Caco-2 (cell line): ENCODE data around the gene TRIM9. TPM values are rescaled to one million over a fixed set of nuclear protein-coding genes. Genes with fewer than 3 reads are reported as not detected.

Experiments
- BruUV-seq: library from RNA; stranded (reverse); fragments of 400-500 nt; replicated peaks from 2 replicates; lab custom pipeline; 2021; lab: Mats Ljungman, UMichigan
- CTCF ChIA-PET: fragments of 300-600 bp; sonication (Branson Sonifier 250); formaldehyde crosslinking; loops from one replicate; lab custom pipeline; 2022; ENCODE audit warnings: antibody characterized with exemption; lab: Charles Lee
- POLR2A ChIA-PET: fragments of 300-600 bp; sonication (Branson Sonifier 250); formaldehyde crosslinking; loops from one replicate; lab custom pipeline; 2022; ENCODE audit warnings: antibody characterized with exemption; lab: Charles Lee
- DNase-seq, 2 experiments: peaks; one replicate each; pipeline versions ENCODE4 v3.0.0 to v3.0.0-alpha.2; 2020 to 2022
- H3K27me3 ChIP-seq: replicated peaks from 2 replicates; pipeline ENCODE4 v1.6.0; 2011; ENCODE audit warnings: low read length; ENCODE audit not compliant: control insufficient read depth, insufficient read depth
- H3K36me3 ChIP-seq: 2 replicates; pipeline ENCODE4 v1.5.1; 2011; ENCODE audit warnings: low read length; ENCODE audit not compliant: control insufficient read depth, insufficient read depth
- H3K4me1 ChIP-seq: fragments of 250-450 bp; sonication (Bioruptor Pico); 2 replicates; pipeline ENCODE4 v1.5.1; 2020; ENCODE audit warnings: mild to moderate bottlenecking
- H3K4me3 ChIP-seq: 2 replicates; pipeline ENCODE4 v1.5.1; 2011; ENCODE audit warnings: low read depth, mild to moderate bottlenecking, control low read depth, low read length
- H3K9me3 ChIP-seq: fragments of 250-450 bp; sonication (Bioruptor Pico); 2 replicates; pipeline ENCODE4 v1.5.1; 2020; ENCODE audit warnings: mild to moderate bottlenecking, moderate library complexity
- H3K27ac Mint-ChIP-seq: one replicate; pipeline ENCODE4 v1.8.0; 2022; ENCODE audit warnings: mixed read lengths; ENCODE audit not compliant: unreplicated experiment
- H3K27me3 Mint-ChIP-seq: one replicate; pipeline ENCODE4 v1.8.0; 2022; ENCODE audit warnings: mixed read lengths; ENCODE audit not compliant: insufficient read depth, unreplicated experiment
- H3K36me3 Mint-ChIP-seq: one replicate; pipeline ENCODE4 v1.8.0; 2022; ENCODE audit warnings: mild to moderate bottlenecking, mixed read lengths; ENCODE audit not compliant: insufficient read depth, unreplicated experiment
- H3K4me1 Mint-ChIP-seq: one replicate; pipeline ENCODE4 v1.8.0; 2022; ENCODE audit warnings: low read depth, mixed read lengths; ENCODE audit not compliant: unreplicated experiment
- H3K4me3 Mint-ChIP-seq: one replicate; pipeline ENCODE4 v1.8.0; 2022; ENCODE audit warnings: mild to moderate bottlenecking, moderate library complexity, mixed read lengths; ENCODE audit not compliant: unreplicated experiment
- H3K9me3 Mint-ChIP-seq: one replicate; pipeline ENCODE4 v1.8.0; 2022; ENCODE audit warnings: mixed read lengths; ENCODE audit not compliant: unreplicated experiment
- CTCF ChIP-seq, 2 experiments: fragments of 200-600 bp in 1 of 2; IDR thresholded peaks; 1 replicate in 1 of 2; 2 replicates in 1 of 2; pipeline versions ENCODE4 v1.5.1 to v1.8.0; 2011 to 2022; ENCODE audit warnings: antibody characterized with exemption in 1 of 2, control low read depth in 1 of 2, inconsistent platforms in 1 of 2, low read depth in 1 of 2, low read length in 1 of 2, mild to moderate bottlenecking in 1 of 2, moderate library complexity in 1 of 2; ENCODE audit not compliant: insufficient read depth in 1 of 2, severe bottlenecking in 1 of 2, unreplicated experiment in 1 of 2
- intact Hi-C: fragments of 100-400 bp; cut with micrococcal nuclease; formaldehyde crosslinking; loops from one replicate; pipeline ENCODE4 v1.10.0; 2022; ENCODE audit not compliant: unreplicated experiment
- total RNA-seq: library from RNA; stranded (reverse); gene quantifications from 2 replicates; pipeline ENCODE4 v1.2.3, GENCODE V29; 2022

Gene TRIM9
- total RNA-seq, 1 experiment from 2014 or later: 2.7 TPM

GRCh38 chr14:51095854-51096823, 1.2 kb upstream of the TRIM9 start:
- Histone ChIP-seq H3K27me3 (no peaks in the 10 kb centered on the region; the same call in 1 of the 2 replicates), H3K36me3 (no peaks in the 10 kb centered on the region), H3K9me3 (no peaks in the 10 kb centered on the region), H3K4me1 (no peaks in the 10 kb centered on the region), H3K4me3 (peak overlapping the region; percentile 60)
- no peaks in the 10 kb centered on the region for H3K9me3 Mint-ChIP-seq
- H3K4me3 Mint-ChIP-seq: peak overlapping the region; percentile 93
- no peaks in the 10 kb centered on the region for H3K4me1 Mint-ChIP-seq
- peaks cover 6% of the 10 kb centered on the region for H3K36me3 Mint-ChIP-seq
- ChIA-PET CTCF (interaction anchor here (1.3 kb wide), 1 partner anchor 8 kb away, joined by 7 read pairs; no protein-coding TSS in a partner anchor), POLR2A (interaction anchor here (1.0 to 1.9 kb wide), 6 partner anchors 8 to 152 kb away, joined by 3 to 9 read pairs (median 6); partner anchors contain the start of gene PYGL)
- peaks cover 10% of the 10 kb centered on the region for H3K27me3 Mint-ChIP-seq
- TF ChIP-seq CTCF (IDR thresholded peaks at IDR 0.05; ENCODE audit: insufficient read depth in 1 of 2, low read depth in 1 of 2, low read length in 1 of 2, severe bottlenecking in 1 of 2, unreplicated experiment in 1 of 2): no peak
- intact Hi-C loops: loop anchor here (1.0 to 5.0 kb wide), 2 partner anchors 61 to 114 kb away; no protein-coding TSS in a partner anchor
- DNase-seq: peak in 1 of 2 experiments; percentile 35
- BruUV-seq: no TSS peak
- H3K27ac Mint-ChIP-seq: peak overlapping the region; percentile 68

DNA sequence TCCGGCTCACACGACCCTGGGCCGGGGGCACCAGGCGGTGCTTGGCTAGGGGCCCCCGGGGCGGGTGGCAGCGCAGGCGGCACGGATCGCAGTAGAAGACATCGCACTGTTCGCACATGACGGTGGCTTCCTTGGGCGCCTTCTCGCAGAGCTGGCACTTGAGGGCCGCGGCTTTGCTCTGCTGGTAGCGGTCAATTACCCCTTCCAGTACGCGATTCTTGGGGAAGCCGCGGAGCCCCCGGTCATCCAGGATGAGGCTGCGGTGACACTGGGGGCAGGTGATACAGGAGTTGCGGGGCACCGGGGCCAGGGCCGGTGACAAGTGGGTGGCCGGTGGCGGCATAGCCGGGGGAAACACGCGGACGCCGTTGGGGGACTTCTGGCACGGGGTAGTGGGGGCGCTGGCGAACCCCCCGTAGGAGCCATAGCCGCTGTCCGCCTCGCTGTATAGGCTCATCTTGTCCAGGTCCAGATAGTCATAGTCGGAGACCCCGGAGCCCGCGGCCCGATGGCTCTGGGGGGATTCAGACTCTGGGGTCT, 553 bp downstream of the TRIM9 start:
- no peaks in the 10 kb centered on the region for H3K9me3 Mint-ChIP-seq
- Histone ChIP-seq H3K9me3 (no peaks in the 10 kb centered on the region), H3K27me3 (no peaks in the 10 kb centered on the region), H3K4me3 (peak overlapping the region; percentile 60), H3K36me3 (no peaks in the 10 kb centered on the region), H3K4me1 (no peaks in the 10 kb centered on the region)
- H3K27me3 Mint-ChIP-seq: no peaks in the 10 kb centered on the region
- BruUV-seq: no TSS peak
- H3K27ac Mint-ChIP-seq: peak overlapping the region; percentile 68
- no peak for TF ChIP-seq CTCF (IDR thresholded peaks at IDR 0.05; ENCODE audit: insufficient read depth in 1 of 2, low read depth in 1 of 2, low read length in 1 of 2, severe bottlenecking in 1 of 2, unreplicated experiment in 1 of 2)
- CTCF ChIA-PET: interaction anchor here (0.8 to 1.3 kb wide), 6 partner anchors 10 to 150 kb away, joined by 3 to 7 read pairs (median 4); partner anchors contain the start of gene PYGL
- no peak for DNase-seq
- H3K4me1 Mint-ChIP-seq: no peaks in the 10 kb centered on the region
- POLR2A ChIA-PET: interaction anchor here (1.4 to 1.9 kb wide), 4 partner anchors 10 to 150 kb away, joined by 6 to 9 read pairs (median 7); partner anchors contain the start of gene PYGL
- peak overlapping the region; percentile 93 for H3K4me3 Mint-ChIP-seq
- intact Hi-C loops: no loop called here
- H3K36me3 Mint-ChIP-seq: peaks cover 6% of the 10 kb centered on the region
